SK-N-SH (cell line): ENCODE results near the gene CFAP57.

ENCODE experiments used
- CTCF ChIP-seq: fragments of 200-600 bp; sonication (generic); IDR thresholded peaks from 2 replicates; pipeline ENCODE4 v1.6.1; 2017; ENCODE audit warnings: antibody characterized with exemption, mild to moderate bottlenecking, moderate library complexity
- FOXM1 ChIP-seq: IDR thresholded peaks from 2 replicates; pipeline ENCODE4 v1.4.0; 2012; ENCODE audit warnings: low read depth, mild to moderate bottlenecking
- GATA2 ChIP-seq: sonication (generic); formaldehyde crosslinking; IDR thresholded peaks from 2 replicates; pipeline ENCODE4 v1.5.0; 2020; ENCODE audit warnings: mild to moderate bottlenecking, missing genetic modification reagents
- MXI1 ChIP-seq: IDR thresholded peaks from 2 replicates; pipeline ENCODE4 v1.6.1; 2012; ENCODE audit warnings: mild to moderate bottlenecking, low read depth, low read length, improper control_type of control experiment
- POLR2AphosphoS5 ChIP-seq: IDR thresholded peaks from 2 replicates; pipeline ENCODE4 v1.6.1; 2012; ENCODE audit warnings: low read depth, low read length
- RXRA ChIP-seq: IDR thresholded peaks from 2 replicates; pipeline ENCODE4 v1.4.0; 2012; ENCODE audit warnings: low read depth, mild to moderate bottlenecking, borderline replicate concordance
- TF ChIP-seq, protein P1 (sequence below): fragments of 150-350 bp; IDR thresholded peaks from 2 replicates; pipeline ENCODE4 v1.6.1; 2017; ENCODE audit warnings: antibody characterized with exemption, low read length, low read depth, borderline replicate concordance

GRCh38 chr1:43184995-43185394 is 12.9 kb downstream of the CFAP57 start:
- TF ChIP-seq FOXM1, result no peak
- no peak for TF ChIP-seq RXRA
- no peak for TF ChIP-seq CTCF
- no peak for TF ChIP-seq GATA2 (CRISPR knock-in tag)
- TF ChIP-seq, protein P1, sequence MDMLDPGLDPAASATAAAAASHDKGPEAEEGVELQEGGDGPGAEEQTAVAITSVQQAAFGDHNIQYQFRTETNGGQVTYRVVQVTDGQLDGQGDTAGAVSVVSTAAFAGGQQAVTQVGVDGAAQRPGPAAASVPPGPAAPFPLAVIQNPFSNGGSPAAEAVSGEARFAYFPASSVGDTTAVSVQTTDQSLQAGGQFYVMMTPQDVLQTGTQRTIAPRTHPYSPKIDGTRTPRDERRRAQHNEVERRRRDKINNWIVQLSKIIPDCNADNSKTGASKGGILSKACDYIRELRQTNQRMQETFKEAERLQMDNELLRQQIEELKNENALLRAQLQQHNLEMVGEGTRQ, result no peak
- TF ChIP-seq POLR2AphosphoS5, result no peak
- TF ChIP-seq MXI1, result no peak
